Subcutaneous adipose tissue (tissue), 4 donors: ENCODE measurements around the gene SLC37A3. TPM values are rescaled to one million over a fixed set of nuclear protein-coding genes. Genes with fewer than 3 reads are reported as not detected.

ENCODE experiments used
- CTCF ChIP-seq: fragments of 450-650 bp; IDR thresholded peaks from one replicate; pipeline ENCODE4 v1.5.1; 2016; ENCODE audit warnings: low read depth, mild to moderate bottlenecking, control low read depth, antibody characterized with exemption, moderate library complexity
- total RNA-seq, 4 donors: library from RNA; depleted of rRNA; stranded (reverse); fragments of >200 nt; gene quantifications; one replicate each; pipeline ENCODE4 v1.1.0, GENCODE V29; 2016

SLC37A3 gene
- total RNA-seq, 4 donors from 2014 or later, result 49.6 to 69.3 (median 59.6) TPM

GRCh38 chr7:140417456-140418155, 19.3 kb upstream of the SLC37A3 start:
- TF ChIP-seq CTCF, result no peak

GRCh38 chr7:140416560-140416959, 18.2 kb upstream of the SLC37A3 start:
- TF ChIP-seq CTCF, result no peak

GRCh38 chr7:140415361-140415760, 17.0 kb upstream of the SLC37A3 start:
- no peak for TF ChIP-seq CTCF

- no peak for TF ChIP-seq CTCF
These were observed 6.3 kb upstream of the SLC37A3 start for GRCh38 chr7:140404565-140405065.

- TF ChIP-seq CTCF, result no peak
These were observed 5.7 kb upstream of the SLC37A3 start, which contains the start of gene RAB19 for GRCh38 chr7:140403878-140404564. RAB19 (plus strand) TSS chr7:140404058; CDS start chr7:140407647, 3,589 bp downstream.

- TF ChIP-seq CTCF, result no peak
These were observed 4.0 kb upstream of the SLC37A3 start for GRCh38 chr7:140402178-140402835.

- no peak for TF ChIP-seq CTCF
These were observed 2.1 kb upstream of the SLC37A3 start for GRCh38 chr7:140400381-140400780.
